Testis (tissue), 3 donors: Measurements from ENCODE around the gene SYCP2. TPM values are rescaled to one million over a fixed set of nuclear protein-coding genes. Genes with fewer than 3 reads are reported as not detected.
A peak's percentile ranks its signal among the peaks of the same experiment; 100 is the strongest.

Experiments
- DNase-seq: peaks from one replicate; pipeline ENCODE4 v3.0.0-alpha.2; 2019
- H3K27ac ChIP-seq, 2 donors: fragments of 200-600 bp; sonication (generic); one replicate each; pipeline ENCODE4 v1.5.1; 2019
- H3K27me3 ChIP-seq: fragments of 200-600 bp; sonication (generic); one replicate; pipeline ENCODE4 v1.5.1; 2019
- H3K36me3 ChIP-seq: fragments of 200-600 bp; sonication (generic); one replicate; pipeline ENCODE4 v1.5.1; 2017; ENCODE audit warnings: low read depth; ENCODE audit errors: missing control alignments
- H3K4me1 ChIP-seq: fragments of 200-600 bp; sonication (generic); one replicate; pipeline ENCODE4 v1.5.1; 2019
- H3K4me3 ChIP-seq, 2 donors: fragments of 200-600 bp; sonication (generic); one replicate each; pipeline ENCODE4 v1.5.1; 2017 to 2019
- H3K9me3 ChIP-seq: fragments of 200-600 bp; sonication (generic); one replicate; pipeline ENCODE4 v1.5.1; 2017
- CTCF ChIP-seq, 3 experiments: fragments of 450-650 bp in 2 of 3; fragments of 200-600 bp in 1 of 3; sonication (generic) in 1 of 3; IDR thresholded peaks; one replicate each; pipeline ENCODE4 v1.5.1; 2016 to 2019; ENCODE audit warnings: antibody characterized with exemption in 3 of 3, mild to moderate bottlenecking in 2 of 3, moderate library complexity in 1 of 3
- POLR2A ChIP-seq: fragments of 450-650 bp; IDR thresholded peaks from one replicate; pipeline ENCODE4 v1.6.1; 2017; ENCODE audit warnings: antibody characterized with exemption, mild to moderate bottlenecking, moderate library complexity
- WGBS, 2 donors: methylation state at CpG; one replicate each; pipeline ENCODE4 v1.1.5; 2018; 5-methylcytosine and 5-hydroxymethylcytosine counted together
- intact Hi-C: fragments of 100-400 bp; cut with DNase I; formaldehyde crosslinking; loops from one replicate; pipeline ENCODE4 v1.15.1; 2023; ENCODE audit warnings: low total_unique reads
- polyA plus RNA-seq: library from polyadenylated mRNA; stranded (reverse); fragments of 350-450 nt; fragmentation: Illumina TruSeq; extraction: RNeasy Lipid Tissue Mini Kit (QIAGEN cat#74804); gene quantifications from one replicate; pipeline ENCODE4 v1.2.3, GENCODE V29; 2014; ENCODE audit warnings: low read depth, low replicate concordance; ENCODE audit not compliant: insufficient read depth
- total RNA-seq, 2 donors: library from RNA; depleted of rRNA; stranded (reverse); fragments of >200 nt; gene quantifications; one replicate each; pipeline ENCODE4 v1.2.3, GENCODE V29; 2016

Gene SYCP2
- total and polyA plus RNA-seq, 3 donors from 2014 or later, result 18.8 to 55.8 (median 23.8) TPM

DNA sequence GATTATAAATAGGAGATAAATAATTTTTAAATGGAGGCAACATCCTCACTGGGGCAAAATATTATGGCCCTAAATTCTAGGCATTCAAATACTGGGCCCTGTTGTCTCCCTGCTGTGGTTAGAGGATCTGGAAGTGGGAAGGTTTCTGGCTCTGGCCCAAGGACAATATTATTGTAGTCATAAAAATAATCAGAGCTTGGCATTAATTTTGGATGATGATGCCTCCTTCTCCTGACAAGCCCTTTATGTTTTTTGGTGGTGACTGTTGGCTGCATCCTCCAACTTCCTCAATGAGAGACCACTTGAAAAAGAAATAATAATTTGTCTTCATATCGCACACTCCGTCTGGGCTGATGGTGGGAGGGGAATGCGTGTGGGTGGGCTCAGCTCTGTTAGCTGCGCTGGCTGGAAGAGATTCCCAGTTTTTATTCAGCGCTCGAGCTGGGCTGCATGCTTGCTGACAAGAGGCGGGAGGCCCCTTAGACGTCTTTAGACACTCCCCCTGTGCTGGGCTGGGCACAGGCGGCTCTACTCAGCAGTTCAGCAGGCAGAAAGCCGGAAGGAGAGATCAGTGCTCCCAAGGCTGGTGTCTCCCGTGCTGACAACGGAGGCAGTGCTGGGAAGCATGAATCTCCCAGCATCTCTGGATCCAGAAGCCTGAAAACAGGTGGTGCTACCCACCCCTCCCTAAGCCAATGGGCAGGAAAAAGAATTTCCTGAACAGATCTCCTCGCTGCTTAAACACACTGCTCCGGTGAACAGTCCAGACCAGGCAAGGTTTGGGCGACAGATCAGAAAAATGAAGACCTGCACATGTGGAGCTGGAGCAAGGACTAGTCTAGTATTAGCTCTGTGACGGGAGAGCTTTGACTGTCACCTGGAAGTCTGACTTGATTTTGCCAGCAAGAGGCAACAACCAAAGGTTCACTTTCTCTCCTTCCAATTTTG is 97.7 kb downstream of the SYCP2 start:
- intact Hi-C loops, result no loop called here
- Histone ChIP-seq H3K4me3 (no peak overlapping the region), H3K4me1 (peaks cover 15% of the 10 kb centered on the region), H3K27me3 (no peaks in the 10 kb centered on the region), H3K36me3 (no peaks in the 10 kb centered on the region), H3K27ac (no peak overlapping the region), H3K9me3 (no peaks in the 10 kb centered on the region)
- 13 to 14% methylated on average over 10 to 16 of the region's 16 CpGs for WGBS, 2 donors
- DNase-seq, result peak; percentile 68
- TF ChIP-seq POLR2A, result no peak
- no peak for TF ChIP-seq CTCF (IDR thresholded peaks at IDR 0.05)

GRCh38 chr20:59835057-59835447 is 98.4 kb downstream of the SYCP2 start:
- peak; percentile 14 for DNase-seq
- H3K27me3 ChIP-seq, result no peaks in the 10 kb centered on the region
- H3K27ac ChIP-seq, result no peak overlapping the region
- H3K9me3 ChIP-seq, result no peaks in the 10 kb centered on the region
- peaks cover 15% of the 10 kb centered on the region for H3K4me1 ChIP-seq
- WGBS, 2 donors, result 34 to 48% methylated on average over 2 of the region's 2 CpGs
- H3K36me3 ChIP-seq, result no peaks in the 10 kb centered on the region
- intact Hi-C loops, result no loop called here
- TF ChIP-seq POLR2A (no peak), CTCF (IDR thresholded peaks at IDR 0.05) (no peak)
- H3K4me3 ChIP-seq, result no peak overlapping the region

- DNase-seq, result peak; percentile 7
- no peak overlapping the region for H3K4me3 ChIP-seq
- H3K4me1 ChIP-seq, result peaks cover 15% of the 10 kb centered on the region
- TF ChIP-seq POLR2A (no peak), CTCF (IDR thresholded peaks at IDR 0.05) (no peak)
- no peaks in the 10 kb centered on the region for H3K27me3 ChIP-seq
- intact Hi-C loops, result no loop called here
- 75 to 84% methylated on average over 12 to 13 of the region's 13 CpGs for WGBS, 2 donors
- H3K9me3 ChIP-seq, result no peaks in the 10 kb centered on the region
- no peak overlapping the region for H3K27ac ChIP-seq
- H3K36me3 ChIP-seq, result no peaks in the 10 kb centered on the region
Measured at GRCh38 chr20:59832406-59833363, 100.8 kb downstream of the SYCP2 start.

GRCh38 chr20:59831916-59832270 is 101.5 kb downstream of the SYCP2 start:
- no peak for TF ChIP-seq POLR2A
- TF ChIP-seq CTCF (IDR thresholded peaks at IDR 0.05), result no peak
- Histone ChIP-seq H3K4me1 (peaks cover 15% of the 10 kb centered on the region), H3K4me3 (no peak overlapping the region), H3K27ac (no peak overlapping the region), H3K27me3 (no peaks in the 10 kb centered on the region), H3K36me3 (no peaks in the 10 kb centered on the region), H3K9me3 (no peaks in the 10 kb centered on the region)
- 33 to 60% methylated on average over 3 of the region's 3 CpGs for WGBS, 2 donors
- peak; percentile 51 for DNase-seq
- intact Hi-C loops, result no loop called here
